NB4 (cell line): ENCODE results near the gene STING1.
"Not testable (repeated sequence)": the region's sequence is repeated elsewhere in the genome, so short reads cannot be mapped to it uniquely, and the experiment has no call there.

Experiments used
- DNase-seq: peaks from one replicate; pipeline ENCODE4 v3.0.0; 2010; ENCODE audit warnings: low read depth
- H3K4me3 ChIP-seq: one replicate; pipeline ENCODE4 v1.5.1; 2011; ENCODE audit warnings: mild to moderate bottlenecking, low read depth, low read length, moderate library complexity
- CTCF ChIP-seq: IDR thresholded peaks from one replicate; pipeline ENCODE4 v1.5.1; 2012; ENCODE audit warnings: low read depth, low read length
- MAX ChIP-seq: IDR thresholded peaks from 2 replicates; pipeline ENCODE4 v1.6.1; 2011; ENCODE audit warnings: low read depth, low read length
- MYC ChIP-seq: IDR thresholded peaks from 2 replicates; pipeline ENCODE4 v1.6.1; 2011; ENCODE audit warnings: low read depth, low read length
- POLR2A ChIP-seq: IDR thresholded peaks from 2 replicates; pipeline ENCODE4 v1.6.1; 2011; ENCODE audit warnings: mild to moderate bottlenecking; ENCODE audit not compliant: insufficient read length; ENCODE audit errors: extremely low read depth

Gene STING1

DNA sequence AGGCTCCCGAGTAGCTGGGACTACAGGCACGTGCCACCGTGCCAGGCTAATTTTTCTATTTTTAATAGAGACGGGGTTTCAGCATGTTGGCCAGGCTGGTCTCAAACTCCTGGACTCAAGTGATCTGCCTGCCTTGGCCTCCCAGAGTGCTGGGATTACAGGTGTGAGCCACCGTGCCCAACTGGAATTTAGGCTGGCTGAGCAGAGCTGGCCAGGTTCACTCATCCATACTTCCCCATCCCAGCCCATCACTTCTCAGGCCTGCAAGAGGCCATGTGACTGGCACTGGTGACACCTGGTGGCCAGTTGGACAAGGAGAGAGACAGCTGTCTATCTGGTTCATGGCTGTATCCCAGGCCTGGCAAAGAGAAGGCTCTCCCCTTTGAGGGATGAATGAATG is 30.9 kb upstream of the STING1 start:
- peak; percentile 87 for DNase-seq
- not testable (repeated sequence) for H3K4me3 ChIP-seq
- TF ChIP-seq CTCF (peak; percentile 86), MAX (peak; percentile 98), MYC (peak; percentile 93)

DNA sequence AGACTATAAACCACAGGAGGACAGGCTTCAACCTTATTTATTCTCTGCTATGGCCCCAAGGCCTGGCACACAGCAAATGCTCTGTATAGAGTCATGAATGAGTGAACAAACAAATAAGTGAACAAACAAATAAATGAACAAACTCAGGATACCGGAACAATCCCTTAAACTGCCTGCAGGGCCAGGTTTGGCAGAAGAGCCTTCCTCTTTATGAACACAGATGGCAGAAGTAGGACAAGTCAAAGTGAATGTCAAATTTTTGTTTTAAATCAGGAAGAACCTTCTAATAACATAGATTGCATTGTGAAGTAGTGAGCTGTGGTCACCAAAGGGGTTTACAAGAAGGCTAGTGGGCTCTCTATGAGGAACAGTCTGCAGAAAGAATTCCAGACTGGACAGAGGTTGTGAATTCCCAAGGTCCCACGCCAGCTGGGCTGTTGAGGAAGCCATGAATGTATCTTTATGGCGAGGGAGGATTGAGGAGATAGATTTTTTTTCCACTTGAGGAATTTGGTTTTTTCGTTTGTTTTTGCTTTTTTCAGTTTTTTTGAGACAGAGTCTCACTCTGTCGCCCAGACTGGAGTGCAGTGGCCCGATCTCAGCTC is 30.3 kb upstream of the STING1 start:
- DNase-seq, result no peak

GRCh38 chr5:139504722-139505121 is 22.2 kb upstream of the STING1 start:
- not testable (repeated sequence) for H3K4me3 ChIP-seq, DNase-seq

More for the DNA sequence above, 30.3 kb upstream of the STING1 start:
- TF ChIP-seq POLR2A (no peak), CTCF (no peak)
- no peak overlapping the region for H3K4me3 ChIP-seq

DNA sequence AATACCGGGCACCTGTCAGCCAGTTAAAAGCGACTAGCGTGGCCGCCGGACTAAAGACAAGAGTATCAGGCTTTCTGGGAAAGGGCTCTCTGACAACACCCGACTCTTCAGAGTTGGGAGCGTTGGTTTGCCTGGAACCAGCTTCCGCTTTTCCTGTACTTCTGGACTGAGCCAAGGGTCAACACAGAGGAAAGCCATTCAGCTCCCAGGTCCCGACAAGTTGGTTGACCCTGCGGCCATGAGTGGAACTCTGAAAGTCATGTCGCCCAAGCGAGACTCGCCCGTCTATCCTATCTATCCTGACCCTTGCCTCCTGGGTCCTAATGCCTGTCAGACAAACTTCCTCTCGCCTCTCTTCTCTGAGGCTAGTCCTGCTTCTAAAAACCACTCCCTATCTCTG is 21.3 kb upstream of the STING1 start:
- DNase-seq, H3K4me3 ChIP-seq: not testable (repeated sequence)

DNA sequence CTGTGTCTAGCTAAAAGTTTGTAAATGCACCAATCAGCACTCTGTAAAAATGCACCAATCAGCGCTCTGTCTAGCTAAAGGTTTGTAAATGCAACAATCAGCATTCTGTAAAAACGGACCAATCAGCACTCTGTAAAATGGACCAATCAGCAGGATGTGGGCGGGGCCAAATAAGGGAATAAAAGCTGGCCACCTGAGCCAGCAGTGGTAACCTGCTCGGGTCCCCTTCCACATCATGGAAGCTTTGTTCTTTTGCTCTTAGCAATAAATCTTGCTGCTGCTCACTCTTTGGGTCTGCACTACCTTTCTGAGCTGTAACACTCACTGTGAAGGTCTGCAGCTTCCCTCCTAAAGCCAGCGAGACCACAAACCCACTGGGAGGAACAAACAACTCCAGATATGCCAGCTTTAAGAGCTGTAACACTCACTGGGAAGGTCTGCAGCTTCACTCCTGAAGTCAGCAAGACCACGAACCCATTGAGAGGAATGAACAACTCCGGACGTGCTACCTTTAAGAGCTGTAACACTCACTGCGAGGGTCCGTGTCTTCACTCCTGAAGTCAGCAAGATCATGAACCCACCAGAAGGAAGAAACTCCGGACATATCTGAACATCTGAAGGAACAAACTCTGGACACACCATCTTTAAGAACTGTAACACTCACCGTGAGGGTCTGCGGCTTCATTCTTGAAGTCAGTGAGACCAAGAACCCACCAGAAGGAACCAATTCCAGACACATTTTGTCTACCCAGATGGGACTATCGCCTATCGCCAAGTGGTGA is 20.7 kb upstream of the STING1 start:
- H3K4me3 ChIP-seq, DNase-seq: not testable (repeated sequence)

- TF ChIP-seq MYC (no peak), POLR2A (no peak), CTCF (no peak), MAX (no peak)
These were observed 18.8 kb upstream of the STING1 start for GRCh38 chr5:139501381-139501780.

GRCh38 chr5:139495638-139496435 is 13.3 kb upstream of the STING1 start:
- TF ChIP-seq MYC (no peak), CTCF (no peak), MAX (no peak), POLR2A (no peak)
- peak; percentile 57 for DNase-seq

More at GRCh38 chr5:139501381-139501780, 18.8 kb upstream of the STING1 start:
- no peak overlapping the region for H3K4me3 ChIP-seq
- no peak for DNase-seq

More at GRCh38 chr5:139495638-139496435, 13.3 kb upstream of the STING1 start:
- no peak overlapping the region for H3K4me3 ChIP-seq
